Natural killer cell (primary cell): ENCODE data around the gene GRIK1. TPM values are rescaled to one million over a fixed set of nuclear protein-coding genes. Genes with fewer than 3 reads are reported as not detected.

Experiments
- ATAC-seq, 3 donors: fragments of 150-1000 bp in 2 of 3; fragments of 200-7000 bp in 1 of 3; cut with Tn5 transposase; 1 replicate in 1 of 3; 2 replicates in 2 of 3; pipeline ENCODE4 v1.10.0; 2021; ENCODE audit warnings: mild to moderate bottlenecking in 2 of 3, moderate library complexity in 2 of 3
- DNase-seq, 2 donors: peaks; one replicate each; pipeline versions ENCODE4 v3.0.0 to v3.0.0-alpha.2; 2013 to 2021; ENCODE audit warnings: mixed read lengths in 1 of 2
- H3K27ac ChIP-seq: one replicate; pipeline ENCODE4 v1.5.1; 2013; ENCODE audit warnings: mild to moderate bottlenecking, low read length
- H3K27me3 ChIP-seq: one replicate; pipeline ENCODE4 v1.6.1; 2013; ENCODE audit warnings: low read length; ENCODE audit not compliant: control insufficient read depth, insufficient read depth
- H3K36me3 ChIP-seq: one replicate; pipeline ENCODE4 v1.6.1; 2013; ENCODE audit warnings: low read length; ENCODE audit not compliant: control insufficient read depth, insufficient read depth
- H3K4me1 ChIP-seq: one replicate; pipeline ENCODE4 v1.6.1; 2013; ENCODE audit warnings: low read length; ENCODE audit not compliant: control insufficient read depth, insufficient read depth
- H3K4me3 ChIP-seq: one replicate; pipeline ENCODE4 v1.5.1; 2013; ENCODE audit warnings: low read length
- H3K9me3 ChIP-seq: one replicate; pipeline ENCODE4 v1.6.1; 2013; ENCODE audit warnings: low read length; ENCODE audit not compliant: control insufficient read depth, insufficient read depth
- H3K27ac Mint-ChIP-seq, 2 donors: one replicate each; pipeline ENCODE4 v1.8.0; 2022; ENCODE audit warnings: mild to moderate bottlenecking in 2 of 2, mixed read lengths in 2 of 2, moderate library complexity in 1 of 2
- H3K27me3 Mint-ChIP-seq, 2 donors: one replicate each; pipeline ENCODE4 v1.8.0; 2022; ENCODE audit warnings: low read depth in 2 of 2, mixed read lengths in 2 of 2
- H3K36me3 Mint-ChIP-seq: one replicate; pipeline ENCODE4 v1.8.0; 2022; ENCODE audit warnings: mixed read lengths
- H3K4me1 Mint-ChIP-seq, 2 donors: one replicate each; pipeline ENCODE4 v1.8.0; 2022; ENCODE audit warnings: mixed read lengths in 2 of 2
- H3K4me3 Mint-ChIP-seq: one replicate; pipeline ENCODE4 v1.8.0; 2022; ENCODE audit warnings: mild to moderate bottlenecking, moderate library complexity, mixed read lengths
- H3K9me3 Mint-ChIP-seq, 2 donors: one replicate each; pipeline ENCODE4 v1.8.0; 2022; ENCODE audit warnings: mixed read lengths in 2 of 2
- CTCF ChIP-seq: fragments of 200-600 bp; IDR thresholded peaks from one replicate; pipeline ENCODE4 v1.8.0; 2022; ENCODE audit warnings: antibody characterized with exemption
- WGBS: methylation state at CpG from one replicate; pipeline ENCODE4 v1.1.7; 2013; ENCODE audit warnings: missing lambda C conversion rate; ENCODE audit not compliant: insufficient coverage; 5-methylcytosine and 5-hydroxymethylcytosine counted together
- intact Hi-C: fragments of 100-400 bp; cut with micrococcal nuclease; formaldehyde crosslinking; loops from one replicate; pipeline ENCODE4 v1.14.2; 2022
- total RNA-seq, 4 donors: library from RNA; stranded (reverse); fragments of 120-200 nt in 1 of 4; gene quantifications; one replicate each; pipeline versions ENCODE4 v1.2.3 to v1.2.4, GENCODE V29; 2013 to 2022

GRIK1 gene
- total RNA-seq, 3 donors from 2014 or later (not counting 1 experiment from before 2014, with no cell fraction given) = not detected

DNA sequence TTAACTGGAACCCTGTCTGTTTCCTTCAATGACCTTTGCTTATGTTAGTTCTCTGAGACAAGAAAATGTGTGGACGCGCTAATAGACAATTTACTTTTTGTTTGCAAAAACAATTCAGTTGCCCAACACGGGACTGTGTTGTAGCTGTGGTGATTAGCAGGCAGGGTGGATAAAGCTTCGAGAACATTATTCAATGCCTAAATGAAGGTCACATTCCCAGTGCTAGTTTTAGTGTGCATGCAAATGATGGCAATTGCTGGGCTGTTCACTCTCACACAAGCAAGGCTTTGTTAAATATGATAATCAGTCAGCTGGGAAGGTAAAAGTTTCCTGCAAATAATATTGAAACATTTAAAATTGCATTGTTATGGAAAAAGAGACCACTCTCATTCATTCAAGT, 452.6 kb downstream of the GRIK1 start:
- Mint-ChIP-seq H3K36me3 (no peaks in the 10 kb centered on the region), H3K27ac (no peak overlapping the region), H3K4me3 (no peak overlapping the region), H3K27me3 (no peaks in the 10 kb centered on the region), H3K4me1 (peaks cover 6 to 13% of the 10 kb centered on the region in 2 donors), H3K9me3 (no peaks in the 10 kb centered on the region)
- Histone ChIP-seq H3K36me3 (no peaks in the 10 kb centered on the region), H3K9me3 (no peaks in the 10 kb centered on the region), H3K4me3 (no peak overlapping the region), H3K4me1 (no peaks in the 10 kb centered on the region), H3K27me3 (no peaks in the 10 kb centered on the region), H3K27ac (no peak overlapping the region)
- intact Hi-C loops = no loop called here
- DNase-seq (no peak), ATAC-seq (no peak)
- 70% methylated on average over 4 of the region's 4 CpGs for WGBS
- no peak for TF ChIP-seq CTCF

Other genes with a start within 250 kb of the GRIK1 start
- not detected for gene CLDN17, start 226.8 kb upstream of the GRIK1 start, total RNA-seq